ENCODE data around the gene CD200R1L.
"Not testable (repeated sequence)": the region's sequence is repeated elsewhere in the genome, so short reads cannot be mapped to it uniquely, and the experiment has no call there.

The CD200R1L gene

DNA sequence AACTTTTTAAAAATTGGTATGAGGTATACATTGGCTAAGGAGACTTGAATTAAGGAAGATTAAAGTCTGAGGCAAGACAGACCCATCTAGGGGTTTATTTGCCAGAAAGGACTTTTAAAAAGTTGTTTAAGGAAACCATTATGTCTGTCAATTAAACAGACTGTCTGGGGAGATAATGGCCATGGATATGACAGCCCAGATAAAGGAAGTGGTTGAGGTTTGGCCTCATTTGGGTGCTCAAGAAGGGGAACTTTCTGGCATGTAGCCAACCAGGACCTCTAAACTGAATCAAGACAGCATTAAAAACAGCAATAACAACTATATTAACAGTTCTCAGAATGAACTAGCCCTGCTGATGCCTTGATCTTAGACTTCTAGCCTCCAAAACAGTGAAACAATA, 9.9 kb upstream of the CD200R1L start:
- peaks cover 28% of the 10 kb centered on the region for H3K4me1 Mint-ChIP-seq (ENCODE audit: low read depth)
- H3K36me3 Mint-ChIP-seq (ENCODE audit: low read depth): peaks cover 16% of the 10 kb centered on the region
- H3K27me3 Mint-ChIP-seq (ENCODE audit: low read depth): no peaks in the 10 kb centered on the region
- no peak for DNase-seq (ENCODE audit: low spot score)
- H3K4me3 Mint-ChIP-seq: peak overlapping the region; percentile 24
- peak overlapping the region; percentile 14 for H3K27ac Mint-ChIP-seq
- peaks cover 39% of the 10 kb centered on the region for H3K9me3 Mint-ChIP-seq

DNA sequence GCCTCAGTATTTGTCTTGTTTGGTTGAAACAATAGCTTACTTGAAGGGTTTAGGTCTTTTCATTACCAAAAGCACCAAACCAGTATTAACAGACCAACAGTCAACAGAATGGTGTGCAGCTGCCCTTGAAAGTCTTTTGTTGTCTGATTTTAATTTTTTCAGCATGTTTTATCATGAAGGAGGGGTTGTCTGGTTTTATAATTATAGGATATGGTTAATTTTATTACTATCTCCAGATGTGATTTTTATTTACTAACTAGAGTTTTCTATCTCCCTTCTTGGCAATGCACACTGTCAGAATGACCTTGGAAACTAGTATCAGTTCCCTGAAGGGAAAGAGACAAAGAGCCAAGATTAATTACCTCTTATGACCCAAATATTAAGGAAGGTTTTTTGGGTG, 9.2 kb upstream of the CD200R1L start:
- no peak for DNase-seq (ENCODE audit: low spot score)
- H3K36me3 Mint-ChIP-seq (ENCODE audit: low read depth): peaks cover 21% of the 10 kb centered on the region
- H3K27ac Mint-ChIP-seq: no peak overlapping the region
- no peak overlapping the region for H3K4me3 Mint-ChIP-seq
- H3K9me3 Mint-ChIP-seq: peaks cover 45% of the 10 kb centered on the region
- H3K4me1 Mint-ChIP-seq (ENCODE audit: low read depth): peaks cover 28% of the 10 kb centered on the region
- no peaks in the 10 kb centered on the region for H3K27me3 Mint-ChIP-seq (ENCODE audit: low read depth)

DNA sequence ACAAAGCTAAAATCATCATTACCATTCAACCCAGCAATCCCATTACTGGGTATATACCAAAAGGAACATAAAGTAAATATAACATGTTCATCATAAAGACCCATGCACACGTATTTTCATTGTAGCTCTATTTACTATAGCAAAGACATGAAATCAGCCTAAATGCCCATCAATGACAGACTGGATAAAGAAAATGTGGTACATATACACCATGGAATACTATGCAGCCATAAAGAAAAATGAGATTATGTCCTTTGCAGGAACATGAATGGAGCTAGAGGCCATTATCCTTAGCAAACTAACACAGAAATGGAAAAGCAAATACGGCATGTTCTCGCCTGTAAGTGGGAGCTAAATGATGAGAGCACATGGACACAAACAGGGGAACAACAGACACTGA, 8.4 kb upstream of the CD200R1L start:
- H3K4me3 Mint-ChIP-seq; DNase-seq (ENCODE audit: low spot score); H3K27ac Mint-ChIP-seq; H3K27me3 Mint-ChIP-seq (ENCODE audit: low read depth): not testable (repeated sequence)
- peaks cover 28% of the 10 kb centered on the region for H3K4me1 Mint-ChIP-seq (ENCODE audit: low read depth)
- peaks cover 53% of the 10 kb centered on the region for H3K9me3 Mint-ChIP-seq
- peaks cover 27% of the 10 kb centered on the region for H3K36me3 Mint-ChIP-seq (ENCODE audit: low read depth)

DNA sequence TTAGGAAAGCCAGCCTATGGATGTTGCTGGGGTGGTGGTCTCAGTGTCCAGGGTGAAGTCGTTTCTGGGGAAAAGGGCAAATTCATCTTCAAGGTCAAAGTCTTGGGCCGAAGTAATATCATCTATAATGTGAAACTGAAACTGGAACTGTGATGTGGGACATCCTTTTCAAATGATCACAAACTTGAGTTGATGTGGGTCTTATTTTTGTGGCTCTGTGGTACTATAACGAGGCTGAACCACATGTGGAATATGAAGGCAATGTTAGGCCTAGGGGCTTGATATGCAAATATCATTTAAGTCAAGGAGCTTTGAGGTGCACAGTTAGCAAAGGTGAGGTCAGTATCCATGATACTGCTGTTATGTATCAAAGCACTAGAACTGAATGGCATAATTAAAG, 1.5 kb upstream of the CD200R1L start:
- Mint-ChIP-seq H3K36me3 (ENCODE audit: low read depth) (peaks cover 33% of the 10 kb centered on the region), H3K4me1 (ENCODE audit: low read depth) (peaks cover 23% of the 10 kb centered on the region), H3K9me3 (peaks cover 58% of the 10 kb centered on the region), H3K4me3 (peak overlapping the region; percentile 18), H3K27ac (peak overlapping the region; percentile 73), H3K27me3 (ENCODE audit: low read depth) (peaks cover 2% of the 10 kb centered on the region)
- DNase-seq (ENCODE audit: low spot score): no peak

DNA sequence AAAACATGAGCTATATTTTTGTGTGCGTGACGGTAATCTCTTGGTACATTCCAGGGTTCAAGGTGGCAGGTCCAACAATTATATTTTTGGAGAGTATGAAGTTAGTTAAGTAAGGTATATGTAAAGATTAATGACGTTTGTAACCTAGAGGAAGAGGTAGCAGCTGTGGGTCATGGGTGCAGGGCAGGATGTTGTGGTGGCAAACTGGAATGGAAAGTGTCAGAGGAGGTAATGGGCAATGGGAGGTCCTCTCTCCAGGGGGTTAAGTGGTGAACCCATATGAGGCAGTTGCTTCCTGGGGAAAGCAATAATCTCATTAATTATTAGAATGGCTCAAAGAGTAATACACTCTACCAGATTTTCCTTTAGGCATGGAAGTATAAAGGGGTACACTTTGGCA, 1.0 kb upstream of the CD200R1L start:
- Mint-ChIP-seq H3K27me3 (ENCODE audit: low read depth) (peaks cover 2% of the 10 kb centered on the region), H3K9me3 (peaks cover 56% of the 10 kb centered on the region), H3K27ac (peak overlapping the region; percentile 73), H3K36me3 (ENCODE audit: low read depth) (peaks cover 33% of the 10 kb centered on the region), H3K4me1 (ENCODE audit: low read depth) (peaks cover 23% of the 10 kb centered on the region), H3K4me3 (peak overlapping the region; percentile 18)
- DNase-seq (ENCODE audit: low spot score): no peak

DNA sequence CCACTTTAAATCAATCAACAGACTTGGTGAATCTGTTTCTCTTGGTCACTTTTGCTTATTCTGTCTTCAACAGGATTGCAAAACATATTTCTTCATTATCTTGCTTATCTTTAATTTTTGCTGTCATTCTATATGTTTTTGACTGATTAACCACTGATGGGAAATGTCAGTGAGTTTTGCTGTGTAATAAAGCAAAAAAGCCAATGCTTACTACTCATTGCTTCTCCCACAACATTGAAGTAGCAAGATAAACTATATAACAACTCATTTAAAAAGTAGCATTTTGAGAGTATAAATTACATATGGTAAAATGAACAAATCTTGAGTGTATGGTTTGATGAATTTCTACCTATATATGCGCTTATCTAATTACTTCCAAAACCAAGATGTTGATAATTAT, 892 bp downstream of the CD200R1L start:
- H3K27ac Mint-ChIP-seq: no peak overlapping the region
- peaks cover 23% of the 10 kb centered on the region for H3K4me1 Mint-ChIP-seq (ENCODE audit: low read depth)
- no peak overlapping the region for H3K4me3 Mint-ChIP-seq
- H3K9me3 Mint-ChIP-seq: peaks cover 37% of the 10 kb centered on the region
- peaks cover 2% of the 10 kb centered on the region for H3K27me3 Mint-ChIP-seq (ENCODE audit: low read depth)
- H3K36me3 Mint-ChIP-seq (ENCODE audit: low read depth): peaks cover 21% of the 10 kb centered on the region
- no peak for DNase-seq (ENCODE audit: low spot score)

DNA sequence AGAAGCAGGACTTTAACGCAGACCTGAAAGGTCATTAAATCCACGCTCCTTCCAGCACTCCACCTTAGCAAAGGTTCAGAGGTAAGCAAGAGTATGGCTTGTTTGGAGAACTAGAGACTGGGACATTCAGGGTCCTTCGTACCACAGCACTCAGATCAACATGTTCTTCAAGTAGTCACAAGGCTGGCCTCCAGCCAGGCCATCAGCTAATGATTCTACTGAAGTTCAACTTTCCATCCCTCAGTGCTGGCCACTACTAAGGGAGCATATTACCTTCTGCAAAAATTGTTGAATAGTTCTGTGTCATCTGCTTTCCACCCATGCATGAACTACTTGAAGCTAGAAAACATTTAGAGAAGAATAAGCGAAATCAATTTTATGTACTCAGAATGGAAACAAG, 17.6 kb downstream of the CD200R1L start:
- DNase-seq (ENCODE audit: low spot score): no peak
- no peaks in the 10 kb centered on the region for H3K4me1 Mint-ChIP-seq (ENCODE audit: low read depth)
- no peak overlapping the region for H3K27ac Mint-ChIP-seq
- H3K4me3 Mint-ChIP-seq: no peak overlapping the region
- no peaks in the 10 kb centered on the region for H3K36me3 Mint-ChIP-seq (ENCODE audit: low read depth)
- H3K27me3 Mint-ChIP-seq (ENCODE audit: low read depth): peaks cover 2% of the 10 kb centered on the region
- no peaks in the 10 kb centered on the region for H3K9me3 Mint-ChIP-seq

DNA sequence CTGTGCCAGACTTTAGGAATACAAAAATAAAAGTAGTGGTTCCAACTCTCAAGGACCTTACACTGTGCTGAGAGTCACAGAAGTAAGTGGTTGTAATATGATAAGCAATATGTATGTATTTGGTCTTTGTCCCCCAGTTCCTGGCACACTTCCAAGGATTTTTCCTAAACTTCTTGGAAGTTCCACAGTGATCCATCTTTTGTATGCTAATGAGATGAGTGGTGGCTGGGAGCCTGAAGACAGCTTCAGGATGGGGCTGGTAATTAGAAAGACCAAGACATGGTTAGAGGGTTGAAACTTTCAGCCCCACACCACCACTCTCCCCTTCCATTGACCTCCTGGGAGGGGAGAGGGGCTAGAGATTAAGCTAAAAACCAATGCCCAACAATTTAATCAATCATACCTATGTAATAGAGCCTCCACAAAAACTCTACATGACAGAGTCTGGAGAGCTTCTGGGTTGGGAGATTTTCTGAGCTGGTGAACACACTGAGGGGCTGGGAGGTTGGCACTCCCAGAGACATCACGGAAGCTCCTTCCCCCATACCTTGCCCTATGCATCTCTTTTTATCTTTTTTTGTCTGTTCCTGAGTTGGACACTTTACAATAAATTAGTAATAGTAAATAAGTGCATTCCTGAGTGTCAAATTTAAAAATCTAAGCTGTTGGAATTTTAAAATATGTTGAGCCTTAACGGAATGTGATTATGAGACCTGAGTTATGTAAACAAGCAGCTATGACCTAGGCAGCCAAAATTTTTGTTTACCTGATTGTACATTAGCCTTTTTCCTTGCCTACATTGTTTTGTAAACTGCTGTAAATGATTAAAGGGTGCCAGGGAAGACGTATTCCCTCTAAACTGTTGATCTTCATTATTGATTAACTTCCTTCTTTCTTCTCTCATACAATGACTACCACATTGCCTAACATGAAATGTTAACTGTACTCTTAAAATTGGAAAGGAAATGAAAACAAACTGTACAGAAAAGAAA, 24.3 kb downstream of the CD200R1L start:
- no peak overlapping the region for H3K4me3 Mint-ChIP-seq
- DNase-seq (ENCODE audit: low spot score): no peak
- H3K27ac Mint-ChIP-seq: no peak overlapping the region
- peaks cover 12% of the 10 kb centered on the region for H3K27me3 Mint-ChIP-seq (ENCODE audit: low read depth)
- H3K36me3 Mint-ChIP-seq (ENCODE audit: low read depth): no peaks in the 10 kb centered on the region
- H3K4me1 Mint-ChIP-seq (ENCODE audit: low read depth): no peaks in the 10 kb centered on the region
- no peaks in the 10 kb centered on the region for H3K9me3 Mint-ChIP-seq

DNA sequence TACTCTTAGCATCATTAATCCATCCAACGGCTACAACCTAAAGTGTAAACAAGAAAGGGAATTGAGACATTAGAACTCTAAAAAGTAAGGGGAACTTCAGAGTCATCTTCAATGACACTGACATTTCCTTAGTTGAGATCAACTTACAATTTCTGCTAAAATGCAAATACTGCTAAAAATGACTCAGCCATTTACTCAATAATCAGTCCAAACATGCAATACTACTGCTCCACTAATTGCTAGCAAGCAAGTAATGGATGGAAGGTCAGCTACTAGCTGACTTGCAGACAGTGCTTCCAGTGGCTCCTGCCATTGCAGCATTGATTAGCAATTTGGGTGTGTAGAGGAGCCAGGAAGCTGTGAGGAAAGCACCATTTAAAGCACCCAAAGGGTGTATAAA, 28.4 kb downstream of the CD200R1L start:
- Mint-ChIP-seq H3K4me1 (ENCODE audit: low read depth) (peaks cover 10% of the 10 kb centered on the region), H3K27me3 (ENCODE audit: low read depth) (peaks cover 15% of the 10 kb centered on the region), H3K4me3 (no peak overlapping the region), H3K36me3 (ENCODE audit: low read depth) (no peaks in the 10 kb centered on the region), H3K9me3 (no peaks in the 10 kb centered on the region), H3K27ac (no peak overlapping the region)
- DNase-seq (ENCODE audit: low spot score): no peak

DNA sequence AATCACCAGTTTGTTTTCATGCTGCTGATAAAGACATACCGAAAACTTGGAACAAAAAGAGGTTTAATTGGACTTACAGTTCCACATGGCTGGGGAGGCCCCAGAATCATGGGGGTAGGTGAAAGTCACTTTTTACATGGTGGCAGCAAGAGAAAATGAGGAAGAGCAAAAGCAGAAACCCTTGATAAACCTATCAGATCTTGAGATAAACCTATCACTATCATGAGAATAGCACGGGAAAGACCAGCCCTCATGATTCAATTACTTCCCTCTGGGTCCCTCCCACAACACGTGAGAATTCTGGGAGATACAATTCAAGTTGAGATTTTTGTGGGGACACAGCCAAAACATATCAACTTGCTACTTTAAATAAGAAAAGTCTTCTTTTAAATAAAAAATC, 28.9 kb downstream of the CD200R1L start:
- Mint-ChIP-seq H3K4me1 (ENCODE audit: low read depth) (peaks cover 13% of the 10 kb centered on the region), H3K36me3 (ENCODE audit: low read depth) (no peaks in the 10 kb centered on the region), H3K27me3 (ENCODE audit: low read depth) (peaks cover 14% of the 10 kb centered on the region), H3K9me3 (no peaks in the 10 kb centered on the region), H3K27ac (no peak overlapping the region), H3K4me3 (no peak overlapping the region)
- DNase-seq (ENCODE audit: low spot score): no peak

DNA sequence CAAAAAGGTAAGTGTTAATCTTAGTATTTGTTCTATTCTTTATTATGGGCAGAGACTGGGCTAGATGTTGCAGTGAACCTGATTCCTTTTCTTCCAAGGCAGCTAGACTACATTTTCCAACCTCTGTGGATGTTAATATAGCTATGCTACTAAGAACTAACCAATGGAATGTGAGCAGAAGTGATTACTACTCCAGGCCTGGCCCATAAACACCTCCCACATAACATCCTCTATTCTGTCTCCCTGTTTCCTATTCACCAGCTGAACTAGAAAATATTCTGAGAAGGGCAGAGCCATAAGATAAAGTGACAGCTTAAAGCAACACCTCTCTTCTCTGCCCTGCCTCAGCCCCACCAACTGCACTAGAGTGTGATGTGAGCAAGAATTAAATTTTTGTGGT, 29.4 kb downstream of the CD200R1L start:
- Mint-ChIP-seq H3K27me3 (ENCODE audit: low read depth) (peaks cover 10% of the 10 kb centered on the region), H3K36me3 (ENCODE audit: low read depth) (no peaks in the 10 kb centered on the region), H3K4me1 (ENCODE audit: low read depth) (peaks cover 17% of the 10 kb centered on the region), H3K9me3 (no peaks in the 10 kb centered on the region), H3K4me3 (no peak overlapping the region), H3K27ac (no peak overlapping the region)
- no peak for DNase-seq (ENCODE audit: low spot score)

DNA sequence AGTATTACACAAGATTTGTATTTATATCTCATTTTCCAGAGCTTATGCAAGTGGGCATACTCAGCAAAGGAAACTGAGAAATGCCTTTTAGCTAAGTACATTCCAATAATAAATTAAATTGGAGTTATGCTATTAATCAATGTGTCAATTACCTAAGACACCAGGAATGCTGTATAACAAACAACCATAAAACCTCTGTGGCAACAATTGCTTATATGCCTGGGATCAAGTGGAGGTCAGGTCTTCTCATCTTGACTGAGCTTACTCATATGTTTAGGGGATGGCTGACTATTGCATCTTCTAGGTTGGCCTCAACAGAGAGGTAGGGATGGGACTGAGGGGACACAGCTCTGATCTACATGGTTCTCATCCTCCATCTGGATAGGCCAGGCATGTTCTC, 30.7 kb downstream of the CD200R1L start:
- Mint-ChIP-seq H3K27me3 (ENCODE audit: low read depth) (peaks cover 6% of the 10 kb centered on the region), H3K4me1 (ENCODE audit: low read depth) (peaks cover 22% of the 10 kb centered on the region), H3K4me3 (no peak overlapping the region), H3K27ac (no peak overlapping the region), H3K36me3 (ENCODE audit: low read depth) (peaks cover 1% of the 10 kb centered on the region), H3K9me3 (no peaks in the 10 kb centered on the region)
- DNase-seq (ENCODE audit: low spot score): no peak

DNA sequence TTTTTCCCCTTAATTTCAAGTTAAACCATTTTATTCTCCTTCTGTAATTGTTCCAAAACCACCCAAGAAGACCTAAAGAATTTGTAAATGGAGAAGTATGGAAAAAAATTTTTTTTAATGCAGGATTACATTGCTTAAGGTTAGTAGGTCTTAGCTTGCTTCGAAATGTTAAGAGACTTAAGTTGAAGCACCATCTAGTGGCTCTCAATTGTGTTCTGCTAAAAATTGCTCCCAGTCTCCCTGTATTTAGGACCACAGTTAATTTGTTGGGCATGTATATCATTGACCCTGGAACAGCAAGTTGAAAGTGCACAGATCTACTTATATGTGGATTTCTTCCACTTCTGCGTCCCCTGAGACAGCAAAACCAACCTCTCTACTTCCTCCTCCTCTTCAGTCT, 32.4 kb downstream of the CD200R1L start:
- Mint-ChIP-seq H3K27me3 (ENCODE audit: low read depth) (peaks cover 12% of the 10 kb centered on the region), H3K9me3 (no peaks in the 10 kb centered on the region), H3K27ac (no peak overlapping the region), H3K36me3 (ENCODE audit: low read depth) (peaks cover 1% of the 10 kb centered on the region), H3K4me3 (no peak overlapping the region), H3K4me1 (ENCODE audit: low read depth) (peaks cover 24% of the 10 kb centered on the region)
- DNase-seq (ENCODE audit: low spot score): no peak

DNA sequence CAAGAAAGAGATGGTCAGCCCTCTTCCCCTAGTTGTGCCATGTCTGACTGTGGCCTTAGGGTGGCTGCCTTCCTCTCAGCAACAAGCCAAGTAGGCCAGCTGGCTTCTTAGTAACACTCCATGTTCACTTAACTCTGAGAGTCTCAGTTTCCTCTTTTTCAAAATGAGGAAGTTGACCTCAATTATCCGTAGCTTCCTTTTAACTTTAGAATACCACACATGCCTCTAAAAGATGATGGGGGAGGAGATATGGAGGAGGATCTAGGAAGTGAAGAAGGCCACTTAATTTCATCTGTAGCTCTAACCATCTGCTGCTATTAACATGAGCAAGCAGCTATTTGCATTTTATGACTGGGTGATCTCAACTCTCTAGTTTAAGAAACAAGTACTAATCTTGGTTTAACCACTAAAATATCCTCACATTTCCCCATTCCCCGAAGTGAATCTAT, 32.9 kb downstream of the CD200R1L start:
- Mint-ChIP-seq H3K36me3 (ENCODE audit: low read depth) (peaks cover 1% of the 10 kb centered on the region), H3K27ac (no peak overlapping the region), H3K9me3 (no peaks in the 10 kb centered on the region), H3K4me3 (no peak overlapping the region), H3K4me1 (ENCODE audit: low read depth) (peaks cover 24% of the 10 kb centered on the region), H3K27me3 (ENCODE audit: low read depth) (peaks cover 14% of the 10 kb centered on the region)
- no peak for DNase-seq (ENCODE audit: low spot score)

Data from T-helper 2 cell treated with Interferon-gamma antibody and Interleukin-4, amounts not matched to agents 5 μg/mL and 100 μg/mL, for 36 hours (primary cell).